Suprapubic skin (tissue), 4 donors: ENCODE results near the gene IVD. TPM values are rescaled to one million over a fixed set of nuclear protein-coding genes. Genes with fewer than 3 reads are reported as not detected.
"Not testable (repeated sequence)": the region's sequence is repeated elsewhere in the genome, so short reads cannot be mapped to it uniquely, and the experiment has no call there.

Experiments
- DNase-seq, 2 donors: peaks; one replicate each; pipeline ENCODE4 v3.0.0-alpha.2; 2019; ENCODE audit warnings: low spot score in 2 of 2
- H3K27ac ChIP-seq: fragments of 200-600 bp; sonication (generic); one replicate; pipeline ENCODE4 v1.5.1; 2019
- H3K27me3 ChIP-seq: fragments of 200-600 bp; sonication (generic); one replicate; pipeline ENCODE4 v1.5.1; 2019
- H3K36me3 ChIP-seq: fragments of 200-600 bp; sonication (generic); one replicate; pipeline ENCODE4 v1.5.1; 2019
- H3K4me1 ChIP-seq: fragments of 200-600 bp; sonication (generic); one replicate; pipeline ENCODE4 v1.5.1; 2019
- H3K4me3 ChIP-seq: fragments of 200-600 bp; sonication (generic); one replicate; pipeline ENCODE4 v1.5.1; 2019; ENCODE audit warnings: mild to moderate bottlenecking
- H3K9me3 ChIP-seq: fragments of 200-600 bp; sonication (generic); one replicate; pipeline ENCODE4 v1.5.1; 2019
- CTCF ChIP-seq, 2 donors: fragments of 200-600 bp in 1 of 2; fragments of 450-650 bp in 1 of 2; sonication (generic) in 1 of 2; IDR thresholded peaks; one replicate each; pipeline ENCODE4 v1.5.1; 2016 to 2019; ENCODE audit warnings: antibody characterized with exemption in 2 of 2, mild to moderate bottlenecking in 1 of 2, moderate library complexity in 1 of 2
- EP300 ChIP-seq: sonication (generic); formaldehyde crosslinking; IDR thresholded peaks from one replicate; pipeline ENCODE4 v1.6.1; 2017; ENCODE audit warnings: antibody characterized with exemption
- POLR2A ChIP-seq, 2 donors: fragments of 450-650 bp; IDR thresholded peaks; one replicate each; pipeline ENCODE4 v1.6.1; 2017; ENCODE audit warnings: antibody characterized with exemption in 2 of 2, mild to moderate bottlenecking in 2 of 2, moderate library complexity in 2 of 2
- POLR2AphosphoS5 ChIP-seq, 3 donors: sonication (generic); formaldehyde crosslinking; IDR thresholded peaks; one replicate each; pipeline ENCODE4 v1.6.1; 2017; ENCODE audit warnings: antibody characterized with exemption in 3 of 3
- whole genome bisulfite sequencing: methylation state at CpG from one replicate; pipeline ENCODE4 v1.1.5; 2018; 5-methylcytosine and 5-hydroxymethylcytosine counted together
- total RNA-seq, 4 donors: library from RNA; depleted of rRNA; stranded (reverse); fragments of >200 nt; gene quantifications; one replicate each; pipeline ENCODE4 v1.1.0, GENCODE V29; 2016

The IVD gene
- total RNA-seq, 4 donors from 2014 or later, result 7.7 to 18.3 (median 13.3) TPM

GRCh38 chr15:40449275-40449674 lies 43.7 kb downstream of the IVD start:
- Histone ChIP-seq H3K4me3 (no peak overlapping the region), H3K27ac (no peak overlapping the region), H3K36me3 (no peaks in the 10 kb centered on the region), H3K9me3 (no peaks in the 10 kb centered on the region), H3K27me3 (no peaks in the 10 kb centered on the region), H3K4me1 (peaks cover 32% of the 10 kb centered on the region)
- DNase-seq, result no peak
- TF ChIP-seq EP300 (no peak), POLR2AphosphoS5 (IDR thresholded peaks at IDR 0.05) (no peak), CTCF (IDR thresholded peaks at IDR 0.05) (no peak), POLR2A (IDR thresholded peaks at IDR 0.05) (no peak)

- H3K9me3 ChIP-seq, result no peaks in the 10 kb centered on the region
- H3K36me3 ChIP-seq, result no peaks in the 10 kb centered on the region
- no peak for DNase-seq
- no peaks in the 10 kb centered on the region for H3K27me3 ChIP-seq
- 60% methylated on average over 2 of the region's 2 CpGs for WGBS
- H3K4me3 ChIP-seq, result no peak overlapping the region
- TF ChIP-seq EP300 (no peak), POLR2A (IDR thresholded peaks at IDR 0.05) (no peak), CTCF (IDR thresholded peaks at IDR 0.05) (no peak), POLR2AphosphoS5 (IDR thresholded peaks at IDR 0.05) (no peak)
- no peak overlapping the region for H3K27ac ChIP-seq
- H3K4me1 ChIP-seq, result peaks cover 40% of the 10 kb centered on the region
Measured at GRCh38 chr15:40450047-40450446, 44.5 kb downstream of the IVD start.

- Histone ChIP-seq H3K27ac (no peak overlapping the region), H3K9me3 (no peaks in the 10 kb centered on the region), H3K4me3 (no peak overlapping the region), H3K27me3 (no peaks in the 10 kb centered on the region), H3K4me1 (peaks cover 45% of the 10 kb centered on the region), H3K36me3 (no peaks in the 10 kb centered on the region)
- 84% methylated on average over 3 of the region's 3 CpGs for WGBS
- no peak for DNase-seq
- no peak for TF ChIP-seq POLR2AphosphoS5 (IDR thresholded peaks at IDR 0.05)
- TF ChIP-seq CTCF (IDR thresholded peaks at IDR 0.05), result no peak
- TF ChIP-seq POLR2A (IDR thresholded peaks at IDR 0.05), result no peak
- TF ChIP-seq EP300, result no peak
Measured at GRCh38 chr15:40451527-40452158, 46.0 kb downstream of the IVD start.

GRCh38 chr15:40452296-40453090 lies 46.9 kb downstream of the IVD start:
- H3K27ac ChIP-seq, result no peak overlapping the region
- peaks cover 48% of the 10 kb centered on the region for H3K4me1 ChIP-seq
- 80% methylated on average over 7 of the region's 11 CpGs for WGBS
- no peaks in the 10 kb centered on the region for H3K9me3 ChIP-seq
- no peak for DNase-seq
- H3K27me3 ChIP-seq, result no peaks in the 10 kb centered on the region
- H3K36me3 ChIP-seq, result no peaks in the 10 kb centered on the region
- no peak for TF ChIP-seq CTCF (IDR thresholded peaks at IDR 0.05)
- no peak for TF ChIP-seq POLR2AphosphoS5 (IDR thresholded peaks at IDR 0.05)
- no peak for TF ChIP-seq EP300
- no peak for TF ChIP-seq POLR2A (IDR thresholded peaks at IDR 0.05)
- H3K4me3 ChIP-seq, result no peak overlapping the region

GRCh38 chr15:40453941-40454340 lies 48.3 kb downstream of the IVD start:
- not testable (repeated sequence) for H3K4me3 ChIP-seq, H3K27me3 ChIP-seq, H3K27ac ChIP-seq, H3K9me3 ChIP-seq, H3K36me3 ChIP-seq, DNase-seq
- 61% methylated on average over 2 of the region's 3 CpGs for WGBS
- H3K4me1 ChIP-seq, result peaks cover 48% of the 10 kb centered on the region
